Measurements from ENCODE around the gene FRMPD2.

The FRMPD2 gene

DNA sequence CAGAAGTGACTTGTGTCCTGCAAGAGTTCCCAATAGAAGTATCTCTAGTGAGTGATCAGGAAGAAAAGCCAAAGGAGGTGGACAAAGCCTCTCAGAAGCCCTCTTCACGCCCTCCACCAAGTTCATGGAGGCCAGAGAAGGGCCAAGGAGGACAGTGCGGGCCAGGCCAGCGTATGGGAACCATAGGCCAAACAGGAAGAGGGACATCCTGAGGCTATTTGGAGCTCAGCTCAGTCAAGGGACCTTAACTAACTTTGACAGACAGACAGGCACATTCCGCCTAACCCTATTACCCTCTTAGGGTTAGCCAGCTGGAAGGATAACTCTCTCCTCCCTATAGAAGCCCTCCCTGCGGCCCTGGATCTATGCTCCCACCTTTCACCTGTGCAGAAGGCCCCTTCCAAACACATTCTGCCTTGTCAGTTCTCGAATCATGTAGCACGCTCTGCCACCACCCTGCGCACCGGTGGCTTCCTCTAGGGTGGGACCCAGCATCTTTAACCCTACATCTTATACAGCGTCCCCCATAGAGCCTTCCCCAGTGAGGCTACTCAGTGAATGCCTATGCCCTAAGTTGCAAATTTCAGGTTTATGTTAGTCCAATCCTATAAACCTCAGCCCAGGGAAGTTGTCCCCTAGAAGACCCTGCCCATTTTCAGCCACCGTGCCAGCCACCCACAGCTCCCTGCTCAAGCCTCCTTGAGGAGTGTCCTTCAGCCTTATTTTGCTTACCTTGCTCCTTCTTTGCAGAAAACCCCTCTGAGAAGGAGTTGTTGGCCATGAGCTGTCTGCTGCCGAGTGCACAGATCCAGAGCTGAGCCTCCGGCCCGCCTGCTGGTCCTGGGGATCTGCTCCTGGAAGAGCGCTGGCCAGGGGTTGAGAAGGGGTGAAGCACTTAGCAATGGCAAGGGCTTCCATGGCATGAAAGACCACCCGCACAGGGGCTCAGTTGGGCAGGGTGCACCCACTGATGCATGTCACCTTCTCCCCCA, 36.9 kb downstream of the FRMPD2 start:
- DNase-seq (ENCODE audit: insufficient read length, low spot score) (no peak), FAIRE-seq (no peak)
- TF ChIP-seq, protein P1, sequence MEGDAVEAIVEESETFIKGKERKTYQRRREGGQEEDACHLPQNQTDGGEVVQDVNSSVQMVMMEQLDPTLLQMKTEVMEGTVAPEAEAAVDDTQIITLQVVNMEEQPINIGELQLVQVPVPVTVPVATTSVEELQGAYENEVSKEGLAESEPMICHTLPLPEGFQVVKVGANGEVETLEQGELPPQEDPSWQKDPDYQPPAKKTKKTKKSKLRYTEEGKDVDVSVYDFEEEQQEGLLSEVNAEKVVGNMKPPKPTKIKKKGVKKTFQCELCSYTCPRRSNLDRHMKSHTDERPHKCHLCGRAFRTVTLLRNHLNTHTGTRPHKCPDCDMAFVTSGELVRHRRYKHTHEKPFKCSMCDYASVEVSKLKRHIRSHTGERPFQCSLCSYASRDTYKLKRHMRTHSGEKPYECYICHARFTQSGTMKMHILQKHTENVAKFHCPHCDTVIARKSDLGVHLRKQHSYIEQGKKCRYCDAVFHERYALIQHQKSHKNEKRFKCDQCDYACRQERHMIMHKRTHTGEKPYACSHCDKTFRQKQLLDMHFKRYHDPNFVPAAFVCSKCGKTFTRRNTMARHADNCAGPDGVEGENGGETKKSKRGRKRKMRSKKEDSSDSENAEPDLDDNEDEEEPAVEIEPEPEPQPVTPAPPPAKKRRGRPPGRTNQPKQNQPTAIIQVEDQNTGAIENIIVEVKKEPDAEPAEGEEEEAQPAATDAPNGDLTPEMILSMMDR (IDR thresholded peaks at IDR 0.05; ENCODE audit: insufficient read depth, missing control alignments): no peak

DNA sequence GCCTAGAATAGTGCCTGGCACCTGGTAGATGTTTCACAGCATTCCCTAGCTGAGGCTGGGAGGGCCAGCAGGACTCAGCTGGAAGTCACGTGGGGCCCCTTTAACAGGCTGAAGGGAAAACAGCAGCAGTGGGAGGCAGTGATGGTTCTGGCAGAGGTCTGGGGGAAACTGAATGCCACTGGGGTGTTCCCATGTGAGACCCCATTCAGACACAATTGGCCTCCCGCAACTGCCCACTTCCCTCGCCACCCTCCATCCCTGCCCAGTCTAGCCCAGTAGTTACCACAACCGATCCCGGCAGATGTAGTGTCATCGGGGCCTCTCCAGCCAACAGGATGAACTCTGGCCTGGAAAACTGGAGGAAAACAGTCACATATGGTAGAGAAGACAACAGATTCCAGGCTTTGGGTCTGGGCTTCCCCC, 38.3 kb downstream of the FRMPD2 start:
- TF ChIP-seq, protein P1 (IDR thresholded peaks at IDR 0.05; ENCODE audit: insufficient read depth, missing control alignments): no peak
- no peak for DNase-seq (ENCODE audit: insufficient read length, low spot score)
- no peak for FAIRE-seq

DNA sequence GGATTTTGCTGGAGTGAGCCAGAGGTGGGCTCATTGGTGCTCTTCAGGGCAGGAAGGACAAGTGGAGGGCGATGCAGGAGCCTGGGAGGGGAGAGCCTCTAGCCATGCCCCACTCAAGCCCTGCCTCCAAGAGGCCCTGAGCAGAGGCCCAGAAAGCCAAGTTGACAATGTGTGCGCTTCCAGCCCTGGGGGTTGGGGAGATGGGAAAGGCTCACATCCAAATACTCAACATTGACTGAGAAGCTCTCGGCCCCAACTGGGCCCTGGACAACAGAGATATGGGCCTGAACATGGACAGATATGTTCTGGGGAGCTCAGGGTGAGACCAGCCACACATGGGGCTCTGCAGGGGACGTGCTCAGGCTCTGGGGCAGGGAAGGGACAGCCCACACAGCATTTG, 39.0 kb downstream of the FRMPD2 start:
- DNase-seq (ENCODE audit: insufficient read length, low spot score): no peak
- no peak for FAIRE-seq
- TF ChIP-seq, protein P1 (IDR thresholded peaks at IDR 0.05; ENCODE audit: insufficient read depth, missing control alignments): no peak

DNA sequence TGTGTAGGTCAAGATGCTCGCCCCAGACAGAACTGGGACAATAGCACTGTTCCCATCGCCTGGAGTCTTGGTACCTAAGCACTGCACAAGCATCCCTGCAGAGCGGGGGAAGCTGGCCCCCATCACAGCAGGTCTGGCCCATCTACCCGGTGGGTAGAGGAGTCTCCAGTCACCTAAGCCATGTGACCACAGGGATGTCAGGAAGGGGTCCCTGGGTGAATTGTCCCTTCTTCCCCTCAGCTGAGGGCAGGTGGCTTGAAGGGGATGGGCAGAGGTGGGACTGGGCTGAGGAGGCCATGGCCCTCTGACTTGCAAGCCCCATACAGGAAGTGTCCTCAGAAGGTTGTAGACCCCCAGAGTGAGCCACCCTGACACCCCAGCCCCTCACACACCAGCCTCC, 39.7 kb downstream of the FRMPD2 start:
- TF ChIP-seq, protein P1 (IDR thresholded peaks at IDR 0.05; ENCODE audit: insufficient read depth, missing control alignments): no peak
- FAIRE-seq (no peak), DNase-seq (ENCODE audit: insufficient read length, low spot score) (no peak)

DNA sequence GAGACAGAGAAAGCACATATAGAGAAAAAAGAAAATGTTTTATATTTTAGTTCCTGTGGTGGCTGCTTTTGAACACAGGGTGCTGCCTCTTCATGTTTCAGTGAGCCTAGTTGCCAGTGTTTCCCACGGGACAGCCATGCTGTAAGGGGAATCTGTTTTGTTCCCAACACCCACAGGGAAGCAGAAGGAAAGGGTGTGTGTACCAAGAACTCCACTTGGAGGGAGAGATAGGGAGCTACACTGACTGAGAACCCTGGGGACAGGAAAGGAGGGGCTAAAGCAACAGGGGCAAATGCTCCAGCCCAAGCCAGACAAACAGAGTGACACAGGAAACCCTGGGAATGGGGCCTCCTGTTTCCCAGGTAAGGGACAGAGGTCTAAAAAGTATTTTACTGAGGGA, 40.2 kb downstream of the FRMPD2 start:
- DNase-seq (ENCODE audit: insufficient read length, low spot score): no peak
- no peak for FAIRE-seq
- TF ChIP-seq, protein P1 (IDR thresholded peaks at IDR 0.05; ENCODE audit: insufficient read depth, missing control alignments): no peak

DNA sequence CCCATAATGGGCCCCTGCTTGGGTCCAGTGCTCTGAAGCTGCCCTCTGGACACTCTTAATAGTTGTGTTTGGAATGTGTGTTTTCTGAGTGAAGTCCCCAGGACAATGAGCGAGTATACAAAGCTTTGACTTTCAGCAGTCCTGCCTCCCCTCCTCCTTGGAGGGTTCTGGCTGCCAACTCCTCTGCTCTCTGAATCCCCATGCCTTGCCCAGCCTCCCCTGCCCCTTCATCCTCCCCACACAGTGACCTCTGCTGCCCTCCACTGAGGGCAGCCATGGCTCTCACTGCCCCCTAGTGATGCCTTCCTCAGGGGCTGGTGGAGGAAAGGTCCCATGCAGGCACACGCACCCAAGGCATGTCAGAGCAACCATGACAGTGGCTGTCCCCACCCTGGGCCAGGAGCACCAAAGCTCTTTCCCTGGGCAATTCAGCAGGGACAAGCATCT, 40.9 kb downstream of the FRMPD2 start:
- FAIRE-seq: no peak
- no peak for DNase-seq (ENCODE audit: insufficient read length, low spot score)

More for the DNA sequence above, 40.9 kb downstream of the FRMPD2 start:
- TF ChIP-seq, protein P1 (IDR thresholded peaks at IDR 0.05; ENCODE audit: insufficient read depth, missing control alignments): no peak

Data from D721Med (cell line).